Tibial artery (tissue), 4 donors: ENCODE measurements around the gene ZC3H4.
"Not testable (repeated sequence)": the region's sequence is repeated elsewhere in the genome, so short reads cannot be mapped to it uniquely, and the experiment has no call there.

Source experiments
- DNase-seq, 2 donors: peaks; one replicate each; pipeline ENCODE4 v3.0.0-alpha.2; 2019
- H3K27ac ChIP-seq, 2 donors: fragments of 200-600 bp; sonication (generic) in 1 of 2; 1 replicate in 1 of 2; 2 replicates in 1 of 2; pipeline ENCODE4 v1.5.1; 2018 to 2019; ENCODE audit warnings: mild to moderate bottlenecking in 1 of 2
- H3K27me3 ChIP-seq, 2 donors: fragments of 200-600 bp; sonication (generic) in 1 of 2; one replicate each; pipeline versions ENCODE4 v1.5.1 to v1.6.0; 2016 to 2019
- H3K36me3 ChIP-seq, 3 donors: fragments of 200-600 bp; sonication (generic) in 2 of 3; one replicate each; pipeline ENCODE4 v1.5.1; 2016 to 2019; ENCODE audit warnings: mild to moderate bottlenecking in 2 of 3
- H3K4me1 ChIP-seq, 4 donors: fragments of 200-600 bp; sonication (generic) in 2 of 4; 1 replicate in 3 of 4; 2 replicates in 1 of 4; pipeline ENCODE4 v1.5.1; 2016 to 2019
- H3K4me3 ChIP-seq, 2 donors: fragments of 200-600 bp; sonication (generic) in 1 of 2; 1 replicate in 1 of 2; 2 replicates in 1 of 2; pipeline ENCODE4 v1.5.1; 2018 to 2019; ENCODE audit warnings: mild to moderate bottlenecking in 2 of 2
- H3K9me3 ChIP-seq, 3 donors: fragments of 200-600 bp; sonication (generic) in 1 of 3; one replicate each; pipeline ENCODE4 v1.5.1; 2016 to 2019
- intact Hi-C: fragments of 100-400 bp; cut with DNase I; formaldehyde crosslinking; loops from one replicate; pipeline ENCODE4 v1.15.0; 2023; ENCODE audit warnings: low total_unique reads
- TF ChIP-seq, protein P1 (sequence below), 2 experiments: fragments of 200-600 bp in 1 of 2; fragments of 450-650 bp in 1 of 2; IDR thresholded peaks; one replicate each; pipeline ENCODE4 v1.5.1; 2017 to 2019; ENCODE audit warnings: antibody characterized with exemption in 2 of 2, mild to moderate bottlenecking in 1 of 2, moderate library complexity in 1 of 2

Gene ZC3H4

GRCh38 chr19:47142779-47143178, 29.2 kb upstream of the ZC3H4 start:
- H3K4me1 ChIP-seq, result no peaks in the 10 kb centered on the region
- H3K36me3 ChIP-seq, result peaks cover 30 to 49% (median 35%) of the 10 kb centered on the region in 3 donors
- no peaks in the 10 kb centered on the region for H3K27me3 ChIP-seq
- H3K27ac ChIP-seq, result no peak overlapping the region
- H3K4me3 ChIP-seq, result no peak overlapping the region
- H3K9me3 ChIP-seq, result no peaks in the 10 kb centered on the region
- TF ChIP-seq, protein P1, sequence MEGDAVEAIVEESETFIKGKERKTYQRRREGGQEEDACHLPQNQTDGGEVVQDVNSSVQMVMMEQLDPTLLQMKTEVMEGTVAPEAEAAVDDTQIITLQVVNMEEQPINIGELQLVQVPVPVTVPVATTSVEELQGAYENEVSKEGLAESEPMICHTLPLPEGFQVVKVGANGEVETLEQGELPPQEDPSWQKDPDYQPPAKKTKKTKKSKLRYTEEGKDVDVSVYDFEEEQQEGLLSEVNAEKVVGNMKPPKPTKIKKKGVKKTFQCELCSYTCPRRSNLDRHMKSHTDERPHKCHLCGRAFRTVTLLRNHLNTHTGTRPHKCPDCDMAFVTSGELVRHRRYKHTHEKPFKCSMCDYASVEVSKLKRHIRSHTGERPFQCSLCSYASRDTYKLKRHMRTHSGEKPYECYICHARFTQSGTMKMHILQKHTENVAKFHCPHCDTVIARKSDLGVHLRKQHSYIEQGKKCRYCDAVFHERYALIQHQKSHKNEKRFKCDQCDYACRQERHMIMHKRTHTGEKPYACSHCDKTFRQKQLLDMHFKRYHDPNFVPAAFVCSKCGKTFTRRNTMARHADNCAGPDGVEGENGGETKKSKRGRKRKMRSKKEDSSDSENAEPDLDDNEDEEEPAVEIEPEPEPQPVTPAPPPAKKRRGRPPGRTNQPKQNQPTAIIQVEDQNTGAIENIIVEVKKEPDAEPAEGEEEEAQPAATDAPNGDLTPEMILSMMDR (IDR thresholded peaks at IDR 0.05), result no peak
- no peak for DNase-seq
- intact Hi-C loops, result no loop called here

DNA sequence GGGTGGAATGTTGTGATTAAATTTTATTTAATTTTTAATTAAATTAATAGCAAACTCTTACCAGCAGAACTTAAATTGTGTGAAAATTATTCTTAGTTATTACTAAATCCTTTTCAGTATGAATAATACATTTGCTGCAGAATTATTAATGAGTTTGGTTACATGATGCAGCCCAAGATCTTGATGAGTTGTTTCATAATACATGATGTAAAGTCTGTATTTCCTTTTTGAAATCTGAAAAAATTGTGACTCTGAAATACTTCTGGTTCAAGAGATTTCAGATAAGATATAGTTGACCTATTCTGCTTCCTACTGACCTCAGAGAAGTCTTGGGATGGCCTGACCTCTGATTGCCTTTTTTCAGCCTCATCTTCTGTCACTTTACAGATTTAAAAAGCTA, 28.1 kb upstream of the ZC3H4 start:
- no peaks in the 10 kb centered on the region for H3K4me1 ChIP-seq
- no peak overlapping the region for H3K4me3 ChIP-seq
- TF ChIP-seq, protein P1 (IDR thresholded peaks at IDR 0.05), result no peak
- no peak for DNase-seq
- no peaks in the 10 kb centered on the region for H3K9me3 ChIP-seq
- H3K27ac ChIP-seq, result no peak overlapping the region
- intact Hi-C loops, result no loop called here
- no peaks in the 10 kb centered on the region for H3K27me3 ChIP-seq
- peaks cover 30 to 39% (median 34%) of the 10 kb centered on the region in 3 donors for H3K36me3 ChIP-seq

- H3K9me3 ChIP-seq, H3K27ac ChIP-seq, H3K27me3 ChIP-seq, intact Hi-C loops, DNase-seq, H3K4me1 ChIP-seq, H3K4me3 ChIP-seq: not testable (repeated sequence)
- peaks cover 29 to 34% (median 30%) of the 10 kb centered on the region in 3 donors for H3K36me3 ChIP-seq
Observed at GRCh38 chr19:47141252-47141651, 27.7 kb upstream of the ZC3H4 start.

DNA sequence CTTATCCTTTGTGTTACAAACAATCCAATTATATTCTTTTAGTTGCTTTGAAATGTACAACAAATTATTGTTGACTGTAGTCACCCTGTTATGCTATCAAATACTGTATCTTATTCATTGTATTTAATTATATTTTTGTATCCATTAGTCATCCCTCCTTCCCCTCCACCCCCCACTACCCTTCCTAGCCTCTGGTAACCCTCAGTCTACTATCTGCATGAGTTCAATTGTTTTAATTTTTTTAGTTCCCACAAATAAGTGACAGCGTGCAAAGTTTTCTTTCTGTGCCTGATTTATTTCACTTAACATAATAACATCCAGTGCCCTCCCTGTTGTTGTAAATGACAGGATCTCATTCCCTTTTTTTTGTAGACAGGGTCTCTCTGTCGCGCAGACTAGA, 21.6 kb upstream of the ZC3H4 start:
- H3K27me3 ChIP-seq, result no peaks in the 10 kb centered on the region
- H3K36me3 ChIP-seq, result no peaks in the 10 kb centered on the region
- TF ChIP-seq, protein P1 (IDR thresholded peaks at IDR 0.05), result no peak
- no peaks in the 10 kb centered on the region for H3K9me3 ChIP-seq
- DNase-seq, result no peak
- intact Hi-C loops, result no loop called here
- no peak overlapping the region for H3K27ac ChIP-seq
- peaks cover 0 to 30% (median 16%) of the 10 kb centered on the region in 4 donors for H3K4me1 ChIP-seq
- no peak overlapping the region for H3K4me3 ChIP-seq

- H3K4me3 ChIP-seq, result no peak overlapping the region
- no peak overlapping the region for H3K27ac ChIP-seq
- peaks cover 0 to 30% (median 16%) of the 10 kb centered on the region in 4 donors for H3K4me1 ChIP-seq
- no peaks in the 10 kb centered on the region for H3K27me3 ChIP-seq
- TF ChIP-seq, protein P1 (IDR thresholded peaks at IDR 0.05), result no peak
- no peaks in the 10 kb centered on the region for H3K9me3 ChIP-seq
- no peaks in the 10 kb centered on the region for H3K36me3 ChIP-seq
- DNase-seq, result no peak
- intact Hi-C loops, result no loop called here
Observed at GRCh38 chr19:47134545-47134944, 21.0 kb upstream of the ZC3H4 start.

- H3K36me3 ChIP-seq, result no peaks in the 10 kb centered on the region
- intact Hi-C loops, result no loop called here
- peaks cover 0 to 30% (median 16%) of the 10 kb centered on the region in 4 donors for H3K4me1 ChIP-seq
- TF ChIP-seq, protein P1 (IDR thresholded peaks at IDR 0.05), result no peak
- no peak overlapping the region for H3K27ac ChIP-seq
- DNase-seq, result no peak
- H3K27me3 ChIP-seq, result no peaks in the 10 kb centered on the region
- H3K4me3 ChIP-seq, result no peak overlapping the region
- H3K9me3 ChIP-seq, result no peaks in the 10 kb centered on the region
Observed at GRCh38 chr19:47133021-47133471, 19.5 kb upstream of the ZC3H4 start.
